ENCODE data around the gene MAP3K4.

Gene MAP3K4

DNA sequence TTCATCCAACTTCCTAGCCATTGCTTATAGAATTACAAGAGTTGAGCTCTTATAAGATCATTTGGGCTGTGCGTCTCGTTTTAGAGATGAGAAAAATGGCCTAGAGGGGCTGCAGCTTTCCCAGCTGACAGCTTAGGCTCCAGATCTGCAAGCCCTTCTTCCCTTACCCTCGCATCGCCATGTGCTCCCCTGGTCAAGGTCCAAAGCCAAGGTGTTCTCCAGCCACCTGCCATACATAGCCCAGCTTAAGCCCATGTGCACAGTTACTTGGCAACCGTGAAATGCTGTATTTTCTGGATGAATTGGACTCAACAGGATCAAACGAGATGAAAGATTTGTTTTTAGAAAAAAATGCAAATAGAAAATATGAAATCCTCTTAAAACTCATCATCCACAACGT is 7.9 kb downstream of the MAP3K4 start:
- DNase-seq (ENCODE audit: low spot score) (no peak), FAIRE-seq (no peak)

DNA sequence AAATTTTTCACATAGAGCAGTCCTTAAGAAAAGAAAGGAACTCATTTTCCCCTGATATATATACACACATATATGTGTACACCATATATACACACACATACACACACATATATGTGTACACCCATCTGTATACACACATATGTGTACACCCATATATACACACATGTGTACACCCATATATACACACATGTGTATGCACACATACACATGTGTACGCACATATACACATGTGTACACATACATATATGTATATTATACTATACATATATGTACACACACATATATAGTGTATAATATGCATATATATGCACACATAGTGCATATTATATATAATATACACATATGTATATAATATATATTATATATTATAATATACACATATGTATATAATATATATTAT is 9.1 kb downstream of the MAP3K4 start:
- FAIRE-seq = peak; percentile 50
- no peak for DNase-seq (ENCODE audit: low spot score)

DNA sequence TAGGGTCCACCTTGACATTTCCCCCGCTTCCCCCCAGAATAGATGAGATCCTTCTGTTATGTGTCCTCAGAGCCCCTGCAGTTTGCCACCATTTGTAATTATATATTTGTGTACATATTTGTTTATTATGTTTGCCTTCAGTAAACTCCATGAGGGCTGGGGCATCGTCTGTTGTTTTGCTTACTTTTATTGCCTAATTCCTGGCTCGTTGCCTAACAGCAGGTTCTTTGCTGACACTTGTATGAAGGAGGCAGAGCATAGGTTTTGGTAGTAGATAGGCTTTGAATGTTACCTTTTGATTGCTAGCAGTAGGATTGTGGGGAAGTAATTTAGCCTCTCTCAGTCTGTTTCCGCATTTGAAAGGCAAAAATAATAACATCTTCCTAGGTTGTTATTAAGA is 9.9 kb downstream of the MAP3K4 start:
- no peak for FAIRE-seq
- no peak for DNase-seq (ENCODE audit: low spot score)

DNA sequence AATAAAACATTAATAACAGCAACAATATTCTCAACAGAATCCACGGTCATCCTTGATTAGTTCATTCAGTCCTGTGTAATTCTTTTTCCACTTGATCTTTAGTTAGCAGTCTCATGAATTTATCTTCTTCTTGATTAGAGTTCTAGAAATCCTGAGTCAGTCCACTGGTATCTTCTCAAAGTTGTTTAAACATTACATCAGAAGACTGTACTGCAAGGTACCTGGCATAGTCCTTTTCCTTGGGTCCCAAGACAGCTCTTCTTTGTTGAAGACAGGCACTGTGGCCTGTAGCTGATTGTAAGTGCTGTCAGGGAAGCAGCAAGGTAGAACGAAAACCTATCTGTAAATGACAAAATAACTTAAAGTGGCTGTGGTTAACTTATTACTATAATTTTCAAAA is 11.8 kb downstream of the MAP3K4 start:
- DNase-seq (ENCODE audit: low spot score) (no peak), FAIRE-seq (no peak)

DNA sequence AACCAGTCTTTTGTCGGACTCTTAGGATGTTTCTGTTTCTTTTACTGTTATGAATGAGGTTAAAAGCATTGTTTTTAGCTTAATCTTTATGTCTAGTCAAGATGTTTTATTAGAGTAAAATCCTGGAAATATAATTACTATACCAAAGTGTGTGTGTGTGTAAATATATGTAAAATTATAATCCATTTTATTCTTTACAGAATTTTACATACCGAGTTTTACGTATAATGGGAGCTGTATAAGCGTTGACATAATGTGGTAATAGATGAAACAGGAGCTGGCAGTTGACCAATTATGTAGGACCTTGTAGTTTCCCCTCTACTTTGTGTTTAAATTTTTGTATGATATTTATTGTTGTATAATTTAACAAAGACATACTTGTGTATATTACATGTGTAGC is 16.7 kb downstream of the MAP3K4 start:
- FAIRE-seq (no peak), DNase-seq (ENCODE audit: low spot score) (no peak)

- FAIRE-seq = no peak
- DNase-seq (ENCODE audit: low spot score) = no peak
These were observed 18.4 kb downstream of the MAP3K4 start for GRCh38 chr6:161009991-161010390.

GRCh38 chr6:161010418-161010817 is 18.8 kb downstream of the MAP3K4 start:
- FAIRE-seq (no peak), DNase-seq (ENCODE audit: low spot score) (no peak)

GRCh38 chr6:161011492-161012480 is 20.2 kb downstream of the MAP3K4 start:
- no peak for FAIRE-seq
- DNase-seq (ENCODE audit: low spot score) = no peak

- no peak for FAIRE-seq
These were observed 22.1 kb downstream of the MAP3K4 start for GRCh38 chr6:161013695-161014094.

DNA sequence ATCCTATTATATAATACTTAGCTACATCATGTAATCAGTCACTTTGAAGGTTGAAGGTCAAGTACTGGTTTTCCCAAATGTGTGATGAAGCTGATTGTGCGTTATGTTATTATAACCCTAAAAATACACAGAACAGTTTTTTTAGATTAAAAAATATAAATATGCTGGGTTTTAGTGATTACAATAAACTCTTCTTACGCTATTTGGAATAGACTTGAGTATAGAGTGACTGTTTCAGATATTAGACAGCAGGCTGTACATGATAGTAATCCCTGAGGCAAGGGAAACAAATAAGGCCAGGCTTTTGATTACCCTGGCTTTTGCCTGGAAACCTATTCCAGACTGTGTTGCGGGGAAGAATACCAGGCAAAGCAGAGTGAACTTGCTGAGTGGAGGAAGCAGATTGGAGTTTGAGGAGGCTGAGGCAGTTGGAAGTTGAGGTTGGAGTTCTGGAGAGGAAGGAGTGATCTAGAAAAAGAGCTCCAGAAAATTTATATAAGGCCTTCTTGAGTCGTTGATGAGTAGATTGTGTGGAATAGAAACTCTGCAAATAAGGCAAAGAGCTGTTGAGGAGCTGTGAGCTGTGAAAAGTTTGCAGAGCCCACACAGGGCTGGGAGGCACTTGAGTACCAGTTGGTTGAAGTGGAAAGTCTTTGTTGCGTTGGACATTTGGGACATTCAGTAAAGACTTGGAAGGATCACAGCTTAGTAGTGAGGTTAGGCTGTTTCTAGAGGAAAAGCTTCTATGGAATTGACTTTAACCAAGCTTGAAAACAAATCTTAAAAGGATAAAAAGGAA is 26.4 kb downstream of the MAP3K4 start:
- FAIRE-seq (no peak), DNase-seq (ENCODE audit: low spot score) (no peak)

More at GRCh38 chr6:161013695-161014094, 22.1 kb downstream of the MAP3K4 start:
- no peak for DNase-seq (ENCODE audit: low spot score)

GRCh38 chr6:161019324-161019839 is 27.8 kb downstream of the MAP3K4 start:
- DNase-seq (ENCODE audit: low spot score) (no peak), FAIRE-seq (no peak)

DNA sequence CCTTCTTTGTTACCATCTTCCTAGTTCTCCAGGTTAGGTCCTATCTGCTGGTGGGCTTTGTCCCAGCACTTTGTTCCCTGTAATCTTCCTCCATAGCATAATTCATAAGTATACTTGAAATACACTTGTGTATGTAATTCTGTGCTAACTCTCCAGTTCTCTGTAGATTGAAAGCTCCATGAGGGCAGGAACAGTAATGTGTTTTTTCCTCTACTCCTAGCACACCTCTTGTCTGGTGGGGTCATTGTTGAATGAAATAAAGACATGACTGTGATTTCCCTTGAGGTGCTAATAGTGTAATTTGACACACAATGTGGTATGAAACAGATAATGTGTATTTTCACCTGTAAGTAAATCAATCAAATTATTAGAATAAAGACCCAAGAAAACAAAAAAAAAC is 30.0 kb downstream of the MAP3K4 start:
- no peak for DNase-seq (ENCODE audit: low spot score)
- FAIRE-seq = no peak

GRCh38 chr6:161021998-161022743 is 30.6 kb downstream of the MAP3K4 start:
- no peak for FAIRE-seq
- no peak for DNase-seq (ENCODE audit: low spot score)

GRCh38 chr6:161023316-161023715 is 31.7 kb downstream of the MAP3K4 start:
- FAIRE-seq (no peak), DNase-seq (ENCODE audit: low spot score) (no peak)

GRCh38 chr6:161024364-161024920 is 32.9 kb downstream of the MAP3K4 start:
- FAIRE-seq = no peak

GRCh38 chr6:161027385-161027784 is 35.8 kb downstream of the MAP3K4 start:
- FAIRE-seq (no peak), DNase-seq (ENCODE audit: low spot score) (no peak)

More at GRCh38 chr6:161024364-161024920, 32.9 kb downstream of the MAP3K4 start:
- DNase-seq (ENCODE audit: low spot score) = no peak

GRCh38 chr6:161029195-161029809 is 37.7 kb downstream of the MAP3K4 start:
- DNase-seq (ENCODE audit: low spot score) = peak; percentile 26
- FAIRE-seq = peak; percentile 89

DNA sequence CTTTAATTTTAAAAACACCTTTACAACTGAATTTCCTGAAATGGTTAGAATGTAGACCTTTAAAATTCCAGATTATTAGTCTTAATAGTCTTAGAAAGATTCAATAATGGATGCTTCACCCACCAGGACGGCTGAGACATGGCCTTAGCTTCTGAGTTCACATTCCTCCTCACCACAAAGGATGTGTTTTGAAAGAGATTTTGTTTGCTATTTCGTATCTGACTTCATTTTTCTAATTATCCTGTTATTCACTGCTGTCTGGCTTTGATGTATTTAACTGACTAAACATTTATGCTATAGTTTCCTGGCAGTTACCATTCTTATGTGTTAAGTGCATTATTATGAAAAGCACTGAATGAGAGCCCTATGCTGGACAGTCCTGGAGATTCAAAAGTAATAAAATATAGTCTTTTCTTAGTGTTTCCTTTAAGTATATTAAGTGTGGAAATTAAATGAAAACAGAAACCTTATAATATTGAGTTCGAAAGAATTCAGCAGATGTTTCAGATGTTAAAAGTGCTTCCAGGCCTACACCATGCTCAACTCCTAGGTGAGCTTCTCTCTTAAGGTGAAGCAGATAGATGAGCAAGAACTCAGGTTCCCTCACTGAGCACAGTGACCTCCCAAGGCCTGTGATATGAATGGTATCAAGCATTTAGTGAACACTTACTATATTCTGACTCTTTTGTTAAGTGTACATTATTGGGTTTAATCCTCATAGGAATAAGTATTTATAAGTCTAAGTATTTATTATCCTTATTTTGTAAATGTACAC is 40.3 kb downstream of the MAP3K4 start:
- FAIRE-seq (no peak), DNase-seq (ENCODE audit: low spot score) (no peak)

DNA sequence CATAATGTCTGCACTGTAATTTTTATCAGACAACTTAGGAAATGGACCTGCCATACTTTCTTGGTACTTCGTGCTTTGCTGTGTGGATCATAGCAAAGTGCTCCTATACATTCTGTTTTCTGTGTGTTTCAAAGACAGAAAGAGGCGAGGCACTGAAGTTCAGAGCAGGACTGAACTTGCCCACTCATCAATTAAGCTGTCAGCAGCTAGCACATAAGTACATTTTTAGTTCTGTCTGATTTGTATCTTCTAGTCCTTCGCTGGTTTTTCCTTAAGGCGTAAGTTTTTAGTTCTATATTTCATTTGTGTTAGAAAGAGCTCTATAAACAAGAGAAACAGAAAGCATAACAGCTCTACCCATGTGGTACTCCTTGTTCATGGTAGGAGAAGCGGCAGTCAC is 42.1 kb downstream of the MAP3K4 start:
- no peak for DNase-seq (ENCODE audit: low spot score)
- no peak for FAIRE-seq
